Uterus (tissue), 2 donors: Measurements from ENCODE around the gene DVL1.

Experiments
- CTCF ChIP-seq, 4 experiments: fragments of 200-600 bp in 2 of 4; fragments of 450-650 bp in 2 of 4; sonication (generic) in 2 of 4; IDR thresholded peaks; one replicate each; pipeline ENCODE4 v1.5.1; 2016 to 2019; ENCODE audit warnings: antibody characterized with exemption in 4 of 4, mild to moderate bottlenecking in 2 of 4, moderate library complexity in 1 of 4
- POLR2A ChIP-seq, 2 donors: fragments of 450-650 bp; IDR thresholded peaks; one replicate each; pipeline ENCODE4 v1.6.1; 2016; ENCODE audit warnings: antibody characterized with exemption in 2 of 2, mild to moderate bottlenecking in 1 of 2, moderate library complexity in 1 of 2

- TF ChIP-seq POLR2A (IDR thresholded peaks at IDR 0.05), result peak in 1 of 2 donors; percentile 54
- peak in 2 of 4 experiments; percentile 1 to 21 for TF ChIP-seq CTCF (IDR thresholded peaks at IDR 0.05)
Observed at GRCh38 chr1:1307923-1308755, 41.1 kb downstream of the DVL1 start, which contains the start of the genes ACAP3 and PUSL1.
